ENCODE data around the gene MRPS35. TPM values are rescaled to one million over a fixed set of nuclear protein-coding genes. Genes with fewer than 3 reads are reported as not detected.
A peak's percentile ranks its signal among the peaks of the same experiment; 100 is the strongest.

MRPS35 gene
- 32.4 and 34.5 TPM in 2 replicates for polyA plus RNA-seq (2013)

- Histone ChIP-seq H3K79me1 (ENCODE audit: low read length) (peaks cover 10% of the 10 kb centered on the region), H2AK5ac (ENCODE audit: low read length) (peak within 1 kb of the TSS; percentile 9), H3K4me3 (ENCODE audit: low read depth, low read length) (peak within 1 kb of the TSS; percentile 98), H3K79me2 (ENCODE audit: control insufficient read depth, insufficient read depth, low read length, poor library complexity) (peaks cover 13% of the 10 kb centered on the region), H3K9me3 (ENCODE audit: insufficient read depth, low read depth, low read length) (no peaks in the 10 kb centered on the region), H3K9ac (ENCODE audit: low read length) (peak within 1 kb of the TSS; percentile 98), H3K4me1 (ENCODE audit: control insufficient read depth in 1 of 2, insufficient read depth in 2 of 2, low read length in 2 of 2) (no peaks in the 10 kb centered on the region), H2AFZ (ENCODE audit: insufficient read depth, low read length, poor library complexity) (peak within 1 kb of the TSS; percentile 98), H3K14ac (ENCODE audit: low read length) (peak within 1 kb of the TSS; percentile 98), H4K12ac (ENCODE audit: low read depth, low read length) (peak within 1 kb of the TSS; percentile 88), H3K27me3 (ENCODE audit: insufficient read depth, low read length) (no peaks in the 10 kb centered on the region), H3K23ac (ENCODE audit: low read length) (peak within 1 kb of the TSS; percentile 96), H3K4ac (ENCODE audit: low read depth, low read length) (peak within 1 kb of the TSS; percentile 93), H3K27ac (ENCODE audit: low read depth, low read length) (peak within 1 kb of the TSS; percentile 66), H3K18ac (ENCODE audit: low read length) (peak within 1 kb of the TSS; percentile 98), H3K36me3 (ENCODE audit: control insufficient read depth in 1 of 2, insufficient read depth in 2 of 2, low read length in 2 of 2) (peaks cover 1 to 6% of the 10 kb centered on the region in 2 experiments), H3K4me2 (ENCODE audit: low read length) (peak within 1 kb of the TSS; percentile 87), H2BK5ac (ENCODE audit: low read depth, low read length, poor library complexity) (peak within 1 kb of the TSS; percentile 76), H2BK120ac (ENCODE audit: insufficient read depth, low read length, poor library complexity) (peak within 1 kb of the TSS; percentile 80), H2BK12ac (ENCODE audit: low read length) (no peak within 1 kb of the TSS), H4K91ac (ENCODE audit: low read depth, low read length) (peak within 1 kb of the TSS; percentile 94), H4K8ac (ENCODE audit: low read depth, low read length) (peak within 1 kb of the TSS; percentile 99)
- DNase-seq, result peak; percentile 86 to 91
- no CpG with 5 or more reads among the region's 46 CpGs for WGBS (ENCODE audit: extremely low coverage, insufficient coverage, insufficient read length)
Observed at GRCh38 chr12:27710592-27711316, at the start of gene MRPS35. TSS of gene MRPS35 (plus strand) at chr12:27710832. CDS start at chr12:27710844, 12 bp downstream.

GRCh38 chr12:27665704-27666103 lies 44.9 kb upstream of the MRPS35 start:
- Histone ChIP-seq H2AK5ac (ENCODE audit: low read length) (no peak overlapping the region), H2BK120ac (ENCODE audit: insufficient read depth, low read length, poor library complexity) (no peak overlapping the region), H3K27ac (ENCODE audit: low read depth, low read length) (no peak overlapping the region), H3K36me3 (ENCODE audit: control insufficient read depth in 1 of 2, insufficient read depth in 2 of 2, low read length in 2 of 2) (peaks cover 34 to 50% of the 10 kb centered on the region in 2 experiments), H2AFZ (ENCODE audit: insufficient read depth, low read length, poor library complexity) (no peak overlapping the region), H3K9me3 (ENCODE audit: insufficient read depth, low read depth, low read length) (no peaks in the 10 kb centered on the region), H3K9ac (ENCODE audit: low read length) (no peak overlapping the region), H3K79me2 (ENCODE audit: control insufficient read depth, insufficient read depth, low read length, poor library complexity) (no peaks in the 10 kb centered on the region), H3K4me3 (ENCODE audit: low read depth, low read length) (no peak overlapping the region), H4K12ac (ENCODE audit: low read depth, low read length) (no peak overlapping the region), H4K91ac (ENCODE audit: low read depth, low read length) (no peak overlapping the region), H3K27me3 (ENCODE audit: insufficient read depth, low read length) (no peaks in the 10 kb centered on the region), H3K23ac (ENCODE audit: low read length) (no peak overlapping the region), H3K4ac (ENCODE audit: low read depth, low read length) (no peak overlapping the region), H2BK5ac (ENCODE audit: low read depth, low read length, poor library complexity) (no peak overlapping the region), H3K4me1 (ENCODE audit: control insufficient read depth in 1 of 2, insufficient read depth in 2 of 2, low read length in 2 of 2) (no peaks in the 10 kb centered on the region), H3K4me2 (ENCODE audit: low read length) (no peak overlapping the region), H3K79me1 (ENCODE audit: low read length) (no peaks in the 10 kb centered on the region), H2BK12ac (ENCODE audit: low read length) (no peak overlapping the region), H3K14ac (ENCODE audit: low read length) (no peak overlapping the region), H4K8ac (ENCODE audit: low read depth, low read length) (no peak overlapping the region), H3K18ac (ENCODE audit: low read length) (no peak overlapping the region)
- no peak for DNase-seq
- no CpG with 5 or more reads among the region's 3 CpGs for whole genome bisulfite sequencing (ENCODE audit: extremely low coverage, insufficient coverage, insufficient read length)

GRCh38 chr12:27666510-27666909 lies 44.1 kb upstream of the MRPS35 start:
- H3K79me1 ChIP-seq (ENCODE audit: low read length), result no peaks in the 10 kb centered on the region
- no peak overlapping the region for H3K4me3 ChIP-seq (ENCODE audit: low read depth, low read length)
- H3K9me3 ChIP-seq (ENCODE audit: insufficient read depth, low read depth, low read length), result no peaks in the 10 kb centered on the region
- H3K27me3 ChIP-seq (ENCODE audit: insufficient read depth, low read length), result no peaks in the 10 kb centered on the region
- no peak overlapping the region for H2AFZ ChIP-seq (ENCODE audit: insufficient read depth, low read length, poor library complexity)
- H3K4me2 ChIP-seq (ENCODE audit: low read length), result no peak overlapping the region
- H3K14ac ChIP-seq (ENCODE audit: low read length), result no peak overlapping the region
- no peak overlapping the region for H4K8ac ChIP-seq (ENCODE audit: low read depth, low read length)
- no peak overlapping the region for H2BK12ac ChIP-seq (ENCODE audit: low read length)
- H3K4ac ChIP-seq (ENCODE audit: low read depth, low read length), result no peak overlapping the region
- no peak overlapping the region for H2BK5ac ChIP-seq (ENCODE audit: low read depth, low read length, poor library complexity)
- H3K4me1 ChIP-seq (ENCODE audit: control insufficient read depth in 1 of 2, insufficient read depth in 2 of 2, low read length in 2 of 2), result no peaks in the 10 kb centered on the region
- peaks cover 28 to 46% of the 10 kb centered on the region in 2 experiments for H3K36me3 ChIP-seq (ENCODE audit: control insufficient read depth in 1 of 2, insufficient read depth in 2 of 2, low read length in 2 of 2)
- no peak overlapping the region for H2AK5ac ChIP-seq (ENCODE audit: low read length)
- no peak overlapping the region for H4K12ac ChIP-seq (ENCODE audit: low read depth, low read length)
- no peak overlapping the region for H3K18ac ChIP-seq (ENCODE audit: low read length)
- H4K91ac ChIP-seq (ENCODE audit: low read depth, low read length), result no peak overlapping the region
- no peak overlapping the region for H2BK120ac ChIP-seq (ENCODE audit: insufficient read depth, low read length, poor library complexity)
- H3K9ac ChIP-seq (ENCODE audit: low read length), result no peak overlapping the region
- no CpG with 5 or more reads among the region's 3 CpGs for WGBS (ENCODE audit: extremely low coverage, insufficient coverage, insufficient read length)
- H3K23ac ChIP-seq (ENCODE audit: low read length), result no peak overlapping the region
- no peak overlapping the region for H3K27ac ChIP-seq (ENCODE audit: low read depth, low read length)
- H3K79me2 ChIP-seq (ENCODE audit: control insufficient read depth, insufficient read depth, low read length, poor library complexity), result no peaks in the 10 kb centered on the region
- DNase-seq, result no peak

- Histone ChIP-seq H3K79me2 (ENCODE audit: control insufficient read depth, insufficient read depth, low read length, poor library complexity) (no peaks in the 10 kb centered on the region), H2BK12ac (ENCODE audit: low read length) (no peak overlapping the region), H3K9ac (ENCODE audit: low read length) (no peak overlapping the region), H4K8ac (ENCODE audit: low read depth, low read length) (no peak overlapping the region), H3K4me3 (ENCODE audit: low read depth, low read length) (no peak overlapping the region), H3K27me3 (ENCODE audit: insufficient read depth, low read length) (no peaks in the 10 kb centered on the region), H2BK5ac (ENCODE audit: low read depth, low read length, poor library complexity) (no peak overlapping the region), H3K23ac (ENCODE audit: low read length) (no peak overlapping the region), H3K14ac (ENCODE audit: low read length) (no peak overlapping the region), H3K4me2 (ENCODE audit: low read length) (no peak overlapping the region), H2AK5ac (ENCODE audit: low read length) (no peak overlapping the region), H3K18ac (ENCODE audit: low read length) (no peak overlapping the region), H3K36me3 (ENCODE audit: control insufficient read depth in 1 of 2, insufficient read depth in 2 of 2, low read length in 2 of 2) (peaks cover 30 to 46% of the 10 kb centered on the region in 2 experiments), H4K12ac (ENCODE audit: low read depth, low read length) (no peak overlapping the region), H3K27ac (ENCODE audit: low read depth, low read length) (no peak overlapping the region), H3K4ac (ENCODE audit: low read depth, low read length) (no peak overlapping the region), H2BK120ac (ENCODE audit: insufficient read depth, low read length, poor library complexity) (no peak overlapping the region), H4K91ac (ENCODE audit: low read depth, low read length) (no peak overlapping the region), H3K9me3 (ENCODE audit: insufficient read depth, low read depth, low read length) (no peaks in the 10 kb centered on the region), H3K4me1 (ENCODE audit: control insufficient read depth in 1 of 2, insufficient read depth in 2 of 2, low read length in 2 of 2) (no peaks in the 10 kb centered on the region), H2AFZ (ENCODE audit: insufficient read depth, low read length, poor library complexity) (no peak overlapping the region), H3K79me1 (ENCODE audit: low read length) (no peaks in the 10 kb centered on the region)
- no peak for DNase-seq
- WGBS (ENCODE audit: extremely low coverage, insufficient coverage, insufficient read length), result no CpG with 5 or more reads among the region's 6 CpGs
Observed at GRCh38 chr12:27667540-27667939, 43.1 kb upstream of the MRPS35 start.
